MM.1S (cell line): ENCODE data around the gene ADAMTS2.

Source experiments
- CTCF ChIP-seq: fragments of 300-600 bp; sonication (generic); IDR thresholded peaks from 2 replicates; pipeline ENCODE4 v1.5.1; 2016; ENCODE audit warnings: antibody characterized with exemption, low read length, mixed read lengths
- EZH2 ChIP-seq: fragments of 300-600 bp; sonication (generic); optimal IDR thresholded peaks from 2 replicates; pipeline ENCODE3; 2017; ENCODE audit warnings: low read depth, mild to moderate bottlenecking, antibody characterized with exemption, low read length, mixed read lengths
- EZH2phosphoT487 ChIP-seq: fragments of 300-600 bp; sonication (generic); IDR thresholded peaks from 2 replicates; pipeline ENCODE4 v1.6.1; 2018; ENCODE audit warnings: antibody characterized with exemption, low read length

GRCh38 chr5:179211068-179211467 is 134.2 kb downstream of the ADAMTS2 start:
- no peak for TF ChIP-seq CTCF
- no peak for TF ChIP-seq EZH2
- no peak for TF ChIP-seq EZH2phosphoT487
